ENCODE data around the gene CNOT8.

Gene CNOT8

GRCh38 chr5:154881986-154882385 lies 23.6 kb downstream of the CNOT8 start:
- FAIRE-seq (no peak), DNase-seq (ENCODE audit: insufficient read length, low spot score) (no peak)
- TF ChIP-seq SPI1 (IDR thresholded peaks at IDR 0.05; ENCODE audit: low read depth, low read length) (no peak), PAX5 (IDR thresholded peaks at IDR 0.05; ENCODE audit: insufficient read depth, low read length, severe bottlenecking) (no peak), POU2F2 (IDR thresholded peaks at IDR 0.05; ENCODE audit: low read depth, low read length) (no peak), POLR2AphosphoS5 (IDR thresholded peaks at IDR 0.05; ENCODE audit: low read depth, low read length) (no peak), TAF1 (IDR thresholded peaks at IDR 0.05; ENCODE audit: low read depth, low read length) (no peak), POLR2A (IDR thresholded peaks at IDR 0.05; ENCODE audit: low read depth, low read length) (no peak)

- TF ChIP-seq POLR2AphosphoS5 (IDR thresholded peaks at IDR 0.05; ENCODE audit: low read depth, low read length) (no peak), TAF1 (IDR thresholded peaks at IDR 0.05; ENCODE audit: low read depth, low read length) (no peak)
- no peak for FAIRE-seq
- DNase-seq (ENCODE audit: insufficient read length, low spot score), result no peak
Measured at GRCh38 chr5:154884424-154884823, 26.0 kb downstream of the CNOT8 start.

DNA sequence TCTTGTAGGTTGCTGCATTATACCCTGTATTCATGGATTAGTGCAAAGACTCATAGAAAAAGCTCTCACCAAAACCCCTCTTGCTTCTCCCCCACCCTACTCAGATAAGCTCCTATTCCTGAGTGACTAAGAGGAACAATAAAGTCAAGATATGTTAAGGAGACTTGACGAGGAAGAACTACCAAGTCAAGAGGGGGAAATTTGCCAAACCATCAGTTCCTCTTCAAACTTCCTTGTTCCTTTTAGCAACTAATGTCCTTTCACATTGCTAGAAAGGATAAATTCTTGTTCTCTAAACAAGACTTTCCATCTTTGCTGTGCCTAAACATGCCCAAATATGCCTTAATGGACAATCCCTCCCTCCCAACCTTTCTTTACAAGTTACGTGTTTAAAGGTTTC lies 27.0 kb downstream of the CNOT8 start:
- DNase-seq (ENCODE audit: insufficient read length, low spot score), result no peak
- FAIRE-seq, result no peak
- no peak for TF ChIP-seq PAX5 (IDR thresholded peaks at IDR 0.05; ENCODE audit: insufficient read depth, low read length, severe bottlenecking)
- no peak for TF ChIP-seq POLR2AphosphoS5 (IDR thresholded peaks at IDR 0.05; ENCODE audit: low read depth, low read length)
- no peak for TF ChIP-seq SPI1 (IDR thresholded peaks at IDR 0.05; ENCODE audit: low read depth, low read length)
- no peak for TF ChIP-seq POU2F2 (IDR thresholded peaks at IDR 0.05; ENCODE audit: low read depth, low read length)

DNA sequence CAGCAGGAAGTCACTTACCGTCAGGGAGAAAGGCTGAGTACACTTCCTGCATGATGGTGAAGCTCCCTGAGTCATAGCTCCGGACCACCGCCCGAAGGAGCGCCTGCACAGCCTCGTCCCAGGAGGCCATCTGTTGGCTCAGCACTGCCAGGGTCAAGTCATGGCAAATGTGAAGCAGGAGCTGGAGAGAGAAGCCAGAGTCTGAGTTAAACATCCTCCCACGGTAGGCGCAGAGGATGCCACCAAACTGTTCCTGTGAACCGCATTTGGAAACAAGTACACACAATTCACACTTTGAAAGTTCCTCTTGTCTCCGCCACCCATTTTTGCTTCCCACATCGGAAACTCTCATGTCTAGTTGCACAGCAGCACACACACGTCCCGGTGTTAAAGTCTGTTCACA lies 33.9 kb downstream of the CNOT8 start:
- no peak for TF ChIP-seq TAF1 (IDR thresholded peaks at IDR 0.05; ENCODE audit: low read depth, low read length)
- FAIRE-seq (no peak), DNase-seq (ENCODE audit: insufficient read length, low spot score) (no peak)

DNA sequence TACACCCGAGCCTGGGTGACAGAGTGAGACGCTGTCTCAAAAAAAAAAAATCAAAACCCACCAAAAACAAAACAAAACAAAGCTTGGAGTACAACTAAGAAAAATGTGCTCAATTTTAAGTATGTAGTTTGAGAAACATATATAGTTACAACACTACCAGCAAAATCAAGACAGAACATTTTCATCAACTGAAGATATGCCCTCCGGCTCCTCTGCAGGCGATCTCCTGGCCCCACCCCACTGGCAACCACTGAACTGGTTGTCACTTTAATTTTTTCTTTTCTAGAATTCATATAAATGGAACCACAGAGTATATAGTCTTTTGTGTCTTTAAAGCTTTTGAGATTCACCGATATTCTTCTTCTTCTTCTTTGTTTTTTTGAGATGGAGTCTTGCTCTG lies 35.0 kb downstream of the CNOT8 start:
- FAIRE-seq, result no peak
- DNase-seq (ENCODE audit: insufficient read length, low spot score), result no peak
- TF ChIP-seq POLR2AphosphoS5 (IDR thresholded peaks at IDR 0.05; ENCODE audit: low read depth, low read length) (no peak), SPI1 (IDR thresholded peaks at IDR 0.05; ENCODE audit: low read depth, low read length) (no peak), POU2F2 (IDR thresholded peaks at IDR 0.05; ENCODE audit: low read depth, low read length) (no peak), POLR2A (IDR thresholded peaks at IDR 0.05; ENCODE audit: low read depth, low read length) (no peak), TAF1 (IDR thresholded peaks at IDR 0.05; ENCODE audit: low read depth, low read length) (no peak), PAX5 (IDR thresholded peaks at IDR 0.05; ENCODE audit: insufficient read depth, low read length, severe bottlenecking) (no peak)

- TF ChIP-seq POLR2AphosphoS5 (IDR thresholded peaks at IDR 0.05; ENCODE audit: low read depth, low read length) (no peak), PAX5 (IDR thresholded peaks at IDR 0.05; ENCODE audit: insufficient read depth, low read length, severe bottlenecking) (no peak), POU2F2 (IDR thresholded peaks at IDR 0.05; ENCODE audit: low read depth, low read length) (no peak), SPI1 (IDR thresholded peaks at IDR 0.05; ENCODE audit: low read depth, low read length) (no peak), POLR2A (IDR thresholded peaks at IDR 0.05; ENCODE audit: low read depth, low read length) (no peak), TAF1 (IDR thresholded peaks at IDR 0.05; ENCODE audit: low read depth, low read length) (no peak)
- FAIRE-seq (no peak), DNase-seq (ENCODE audit: insufficient read length, low spot score) (no peak)
Measured at GRCh38 chr5:154895606-154896561, 37.5 kb downstream of the CNOT8 start.

DNA sequence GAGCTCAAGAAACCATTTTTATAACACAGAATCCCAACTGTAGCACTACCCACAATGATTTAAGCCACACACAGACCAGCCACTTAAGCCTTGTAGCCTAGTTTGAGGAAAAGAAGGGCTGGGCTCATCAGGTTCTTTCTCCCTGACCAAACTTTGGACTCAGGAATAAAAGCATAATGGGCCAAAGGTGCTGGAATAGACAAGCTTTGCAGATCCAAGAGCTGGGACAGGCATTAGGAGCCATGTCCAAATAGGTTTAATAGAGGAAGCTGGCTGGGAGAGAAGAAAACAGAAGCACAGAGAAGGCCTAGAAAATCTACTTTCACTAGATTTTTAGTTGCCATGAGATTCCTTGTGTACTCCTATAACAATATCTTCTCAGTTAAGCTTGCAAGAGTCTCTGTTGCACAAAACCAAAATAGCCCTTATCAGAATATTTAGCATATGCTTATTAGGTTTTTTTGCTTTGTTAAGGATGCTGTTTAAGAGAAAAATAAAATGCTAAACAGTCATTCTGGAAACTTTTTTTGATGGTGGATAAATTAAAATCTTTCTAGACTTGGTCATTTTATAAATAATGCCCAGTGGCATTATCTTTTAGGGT lies 38.2 kb downstream of the CNOT8 start:
- no peak for FAIRE-seq
- no peak for TF ChIP-seq POLR2AphosphoS5 (IDR thresholded peaks at IDR 0.05; ENCODE audit: low read depth, low read length)
- TF ChIP-seq PAX5 (IDR thresholded peaks at IDR 0.05; ENCODE audit: insufficient read depth, low read length, severe bottlenecking), result no peak
- no peak for TF ChIP-seq SPI1 (IDR thresholded peaks at IDR 0.05; ENCODE audit: low read depth, low read length)
- no peak for TF ChIP-seq TAF1 (IDR thresholded peaks at IDR 0.05; ENCODE audit: low read depth, low read length)
- TF ChIP-seq POLR2A (IDR thresholded peaks at IDR 0.05; ENCODE audit: low read depth, low read length), result no peak
- no peak for TF ChIP-seq POU2F2 (IDR thresholded peaks at IDR 0.05; ENCODE audit: low read depth, low read length)
- DNase-seq (ENCODE audit: insufficient read length, low spot score), result no peak

- no peak for FAIRE-seq
- DNase-seq (ENCODE audit: insufficient read length, low spot score), result no peak
- TF ChIP-seq POLR2AphosphoS5 (IDR thresholded peaks at IDR 0.05; ENCODE audit: low read depth, low read length) (no peak), SPI1 (IDR thresholded peaks at IDR 0.05; ENCODE audit: low read depth, low read length) (no peak)
Measured at GRCh38 chr5:154898210-154898609, 39.8 kb downstream of the CNOT8 start.

- no peak for DNase-seq (ENCODE audit: insufficient read length, low spot score)
- no peak for FAIRE-seq
- TF ChIP-seq SPI1 (IDR thresholded peaks at IDR 0.05; ENCODE audit: low read depth, low read length), result no peak
- no peak for TF ChIP-seq POU2F2 (IDR thresholded peaks at IDR 0.05; ENCODE audit: low read depth, low read length)
- no peak for TF ChIP-seq TAF1 (IDR thresholded peaks at IDR 0.05; ENCODE audit: low read depth, low read length)
- TF ChIP-seq POLR2A (IDR thresholded peaks at IDR 0.05; ENCODE audit: low read depth, low read length), result no peak
- no peak for TF ChIP-seq PAX5 (IDR thresholded peaks at IDR 0.05; ENCODE audit: insufficient read depth, low read length, severe bottlenecking)
- TF ChIP-seq POLR2AphosphoS5 (IDR thresholded peaks at IDR 0.05; ENCODE audit: low read depth, low read length), result no peak
Measured at GRCh38 chr5:154899151-154899816, 40.9 kb downstream of the CNOT8 start.

DNA sequence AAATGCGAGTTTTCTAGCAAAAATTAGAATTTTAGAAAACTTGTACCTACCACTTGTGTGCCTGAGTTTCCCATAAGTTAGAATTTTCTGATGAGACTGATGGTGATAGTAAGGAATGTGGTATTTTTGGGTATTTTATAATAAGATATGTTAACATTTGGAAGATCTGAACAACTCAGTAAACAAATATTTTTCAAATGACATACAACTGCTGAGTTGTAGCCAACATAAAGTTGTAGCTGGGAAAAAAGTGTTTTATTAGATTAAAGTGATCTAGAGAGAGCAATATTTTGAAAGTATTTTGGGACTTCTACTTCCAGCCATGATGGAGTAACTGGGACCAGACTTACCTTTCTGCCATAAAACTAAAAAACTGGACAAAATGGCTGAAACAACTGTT lies 41.6 kb downstream of the CNOT8 start:
- FAIRE-seq (no peak), DNase-seq (ENCODE audit: insufficient read length, low spot score) (no peak)
- TF ChIP-seq SPI1 (IDR thresholded peaks at IDR 0.05; ENCODE audit: low read depth, low read length) (no peak), PAX5 (IDR thresholded peaks at IDR 0.05; ENCODE audit: insufficient read depth, low read length, severe bottlenecking) (no peak), POLR2AphosphoS5 (IDR thresholded peaks at IDR 0.05; ENCODE audit: low read depth, low read length) (no peak), TAF1 (IDR thresholded peaks at IDR 0.05; ENCODE audit: low read depth, low read length) (no peak), POU2F2 (IDR thresholded peaks at IDR 0.05; ENCODE audit: low read depth, low read length) (no peak), POLR2A (IDR thresholded peaks at IDR 0.05; ENCODE audit: low read depth, low read length) (no peak)

Measured in GM12891 (cell line).